NCI-H2107 (cell line): Measurements from ENCODE around the gene ITGB5.
"Not testable (repeated sequence)": the region's sequence is repeated elsewhere in the genome, so short reads cannot be mapped to it uniquely, and the experiment has no call there.

Experiments
- DNase-seq: peaks from one replicate; lab custom pipeline; 2025; lab: John Stamatoyannopoulos, UW

Gene ITGB5

DNA sequence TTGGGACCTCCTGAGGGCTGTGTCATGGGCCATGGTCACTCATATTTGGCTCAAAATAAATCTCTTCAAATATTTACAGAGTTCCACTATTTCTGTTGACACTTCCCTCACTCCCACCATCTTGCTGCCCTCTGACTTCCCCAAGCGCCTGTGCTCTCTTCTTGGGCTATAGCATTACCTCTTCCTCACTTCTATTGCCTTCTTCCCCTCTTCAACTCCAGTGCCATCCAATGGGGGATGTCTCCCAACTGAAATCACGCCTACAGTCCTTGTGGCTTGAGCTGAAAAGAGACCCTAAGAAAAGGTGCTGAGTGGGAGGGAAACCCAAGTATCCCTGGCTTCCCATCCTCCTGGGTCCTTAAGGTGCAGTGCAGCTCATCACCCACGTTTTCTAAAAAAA is 135.1 kb downstream of the ITGB5 start:
- no peak for DNase-seq

DNA sequence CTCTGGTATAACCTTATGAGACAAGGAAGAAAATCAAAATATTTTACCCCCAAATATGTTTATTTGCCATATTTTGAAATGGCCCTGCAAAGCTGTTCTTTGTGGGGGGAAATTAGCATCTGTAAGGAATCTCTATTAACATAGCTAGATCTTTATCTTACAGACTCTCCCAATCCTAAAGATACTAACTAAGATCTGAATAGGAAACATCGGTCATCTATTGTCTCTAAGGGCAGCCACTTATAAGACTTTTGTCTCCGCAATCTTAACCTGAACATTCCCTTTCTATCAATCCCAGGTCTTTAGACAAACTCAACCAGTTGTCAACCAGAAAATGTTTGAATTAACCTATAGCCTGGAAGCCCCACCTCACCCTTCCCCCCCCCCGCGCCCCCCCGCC is 135.7 kb downstream of the ITGB5 start:
- no peak for DNase-seq

DNA sequence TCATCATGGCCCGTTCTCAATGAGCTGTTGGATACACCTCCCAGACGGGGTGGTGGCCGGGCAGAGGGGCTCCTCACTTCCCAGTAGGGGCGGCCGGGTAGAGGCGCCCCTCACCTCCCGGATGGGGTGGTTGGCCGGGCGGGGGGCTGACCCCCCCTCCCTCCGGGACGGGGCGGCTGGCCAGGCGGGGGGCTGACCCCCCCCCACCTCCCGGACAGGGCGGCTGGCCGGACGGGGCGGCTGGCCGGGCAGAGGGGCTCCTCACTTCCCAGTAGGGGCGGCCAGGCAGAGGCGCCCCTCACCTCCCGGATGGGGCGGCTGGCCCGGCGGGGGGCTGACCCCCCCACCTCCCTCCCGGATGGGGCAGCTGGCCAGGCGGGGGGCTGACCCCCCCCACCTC is 137.3 kb downstream of the ITGB5 start:
- DNase-seq = not testable (repeated sequence)

DNA sequence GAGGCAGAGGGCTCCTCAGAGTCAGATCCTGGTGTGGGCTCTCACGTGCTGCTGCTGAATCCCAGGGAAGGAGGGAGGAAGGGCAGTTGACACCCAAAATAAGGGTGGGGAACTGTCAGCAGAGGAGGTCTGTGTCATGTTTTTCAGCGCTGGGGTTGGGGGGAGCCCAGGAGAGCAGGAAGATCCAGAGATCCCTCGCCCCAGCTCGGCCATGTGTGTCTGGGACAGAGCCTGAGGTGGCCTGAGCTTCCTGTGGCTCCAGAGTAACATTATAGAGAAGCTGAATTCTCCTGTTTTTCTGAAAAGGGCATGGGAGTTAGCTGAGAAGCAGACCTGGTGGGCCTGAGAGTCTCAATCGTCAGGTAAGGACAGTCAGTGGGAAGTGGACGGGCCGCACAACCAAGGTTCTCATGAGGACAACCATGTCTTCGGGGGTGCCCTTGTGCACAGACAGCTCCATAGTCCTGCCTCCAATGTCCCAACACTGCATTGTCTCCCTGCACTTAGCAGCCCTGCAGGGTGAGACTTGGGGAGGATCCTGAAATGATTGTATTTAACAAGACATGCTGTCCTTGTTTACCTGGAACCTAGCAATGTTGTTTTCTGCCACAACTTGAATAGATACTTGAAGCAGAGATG is 138.5 kb downstream of the ITGB5 start:
- DNase-seq = no peak

DNA sequence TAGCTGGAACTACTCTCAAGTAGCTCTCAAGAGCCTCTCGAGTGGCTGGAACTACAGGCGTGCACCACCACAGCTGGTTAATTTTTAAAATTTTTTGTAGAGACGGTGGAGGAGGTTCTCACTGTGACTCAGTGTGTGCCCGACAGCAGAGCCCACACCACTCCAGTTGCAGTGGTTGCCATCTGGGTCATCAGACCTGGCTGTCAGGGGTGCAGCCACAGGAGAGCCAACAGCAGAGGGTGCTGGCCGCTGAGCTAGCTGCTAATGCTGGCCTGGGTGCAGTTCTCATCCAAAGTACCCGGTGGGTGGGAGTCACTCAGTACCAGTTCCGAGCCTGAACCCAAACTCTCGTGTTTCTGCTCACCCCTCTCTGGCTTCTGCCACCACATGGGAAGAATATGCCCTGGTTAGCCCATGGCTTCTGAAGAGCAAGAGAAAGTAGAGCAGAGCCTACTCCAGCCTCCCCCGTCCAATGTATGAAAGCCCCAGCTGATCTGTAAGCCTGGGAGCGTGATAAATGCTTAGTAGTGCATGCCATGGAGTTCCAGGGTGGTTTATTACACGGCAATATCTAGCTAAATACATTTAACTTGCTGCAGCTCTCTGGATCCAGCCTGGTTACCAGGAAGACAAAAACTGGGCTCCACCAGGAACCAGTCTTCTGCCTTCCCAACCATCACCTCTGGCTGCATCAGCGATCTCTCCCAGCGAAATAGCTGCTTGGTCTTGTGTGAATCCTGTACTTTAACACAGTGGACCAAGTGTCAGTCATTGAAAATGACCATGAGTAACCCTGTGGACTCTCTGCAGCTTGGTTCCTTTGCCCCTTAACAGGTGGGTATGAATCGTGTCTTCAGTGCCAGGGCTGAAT is 139.8 kb downstream of the ITGB5 start:
- DNase-seq = no peak

DNA sequence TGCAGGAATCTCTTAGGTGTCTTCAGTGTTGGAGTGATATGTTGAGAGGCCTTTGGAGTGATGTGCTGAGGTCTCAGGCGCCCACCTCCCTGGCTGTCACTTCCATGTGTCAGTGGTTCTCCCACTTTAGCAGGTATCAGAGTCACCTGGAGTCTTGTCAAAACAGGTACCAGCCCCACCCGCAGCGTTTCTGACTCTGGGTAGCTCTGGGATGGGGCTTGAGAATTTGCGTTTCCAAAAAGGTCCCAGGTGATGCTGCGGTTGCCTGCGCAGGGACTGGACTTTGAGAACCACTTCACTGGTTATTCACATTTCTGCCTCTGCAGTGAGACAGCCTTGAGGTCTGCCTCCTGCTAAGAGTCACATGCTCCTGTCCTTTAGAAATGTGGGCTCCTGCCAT is 141.4 kb downstream of the ITGB5 start:
- DNase-seq = no peak

DNA sequence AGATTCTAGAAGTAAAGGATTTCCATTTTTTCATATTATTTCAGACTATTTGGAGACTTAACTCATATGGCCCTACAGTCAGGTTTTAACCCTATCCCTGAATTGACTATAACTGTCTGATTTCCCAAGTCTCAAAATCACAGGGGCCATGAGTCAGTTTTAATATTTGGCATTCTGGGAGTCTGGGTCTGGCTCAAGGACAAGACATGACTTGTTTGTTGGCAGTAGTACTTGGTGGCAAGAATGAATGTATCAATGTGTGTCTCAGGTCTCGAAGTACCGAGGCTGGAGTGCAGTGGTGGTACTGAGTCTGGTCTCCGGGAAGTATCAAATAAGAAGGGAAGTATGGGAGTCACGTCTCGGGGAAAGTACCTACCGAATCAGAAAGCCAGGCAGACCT is 146.1 kb downstream of the ITGB5 start:
- no peak for DNase-seq

DNA sequence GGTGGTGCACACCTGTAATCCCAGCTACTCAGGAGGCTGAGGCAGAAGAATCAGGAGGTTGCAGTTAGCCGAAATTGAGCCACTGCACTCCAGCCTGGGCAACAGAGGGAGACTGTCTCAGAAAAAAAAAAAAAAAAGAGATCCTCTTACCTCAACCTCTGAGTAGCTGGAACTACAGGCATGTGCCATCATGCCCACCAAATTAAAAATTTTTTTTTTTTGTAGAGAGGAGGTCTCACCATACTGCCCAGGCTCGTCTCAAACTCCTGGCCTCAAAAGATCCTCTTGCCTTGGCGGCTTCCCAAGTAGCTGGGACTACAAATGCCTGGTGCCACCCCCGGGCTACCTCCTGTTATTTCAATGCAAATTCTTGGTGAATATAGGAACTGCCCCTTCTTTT is 155.4 kb downstream of the ITGB5 start:
- no peak for DNase-seq

DNA sequence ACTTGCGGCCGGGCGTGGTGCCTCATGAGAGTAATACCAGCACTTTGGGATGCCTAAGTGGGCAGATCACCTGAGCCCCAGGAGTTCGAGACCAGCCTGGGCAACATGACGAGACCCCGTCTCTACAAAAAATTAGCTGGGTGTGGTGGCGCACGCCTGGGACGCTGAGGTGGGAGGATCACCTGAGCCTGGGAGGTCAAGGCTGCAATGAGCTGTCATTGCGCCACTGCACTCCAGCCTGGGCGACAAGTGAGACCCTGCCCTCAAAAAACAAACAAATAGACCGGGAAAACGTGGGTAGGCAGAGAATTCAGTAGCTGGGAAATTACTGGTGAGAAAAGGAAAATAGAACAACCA is 156.2 kb downstream of the ITGB5 start:
- no peak for DNase-seq

DNA sequence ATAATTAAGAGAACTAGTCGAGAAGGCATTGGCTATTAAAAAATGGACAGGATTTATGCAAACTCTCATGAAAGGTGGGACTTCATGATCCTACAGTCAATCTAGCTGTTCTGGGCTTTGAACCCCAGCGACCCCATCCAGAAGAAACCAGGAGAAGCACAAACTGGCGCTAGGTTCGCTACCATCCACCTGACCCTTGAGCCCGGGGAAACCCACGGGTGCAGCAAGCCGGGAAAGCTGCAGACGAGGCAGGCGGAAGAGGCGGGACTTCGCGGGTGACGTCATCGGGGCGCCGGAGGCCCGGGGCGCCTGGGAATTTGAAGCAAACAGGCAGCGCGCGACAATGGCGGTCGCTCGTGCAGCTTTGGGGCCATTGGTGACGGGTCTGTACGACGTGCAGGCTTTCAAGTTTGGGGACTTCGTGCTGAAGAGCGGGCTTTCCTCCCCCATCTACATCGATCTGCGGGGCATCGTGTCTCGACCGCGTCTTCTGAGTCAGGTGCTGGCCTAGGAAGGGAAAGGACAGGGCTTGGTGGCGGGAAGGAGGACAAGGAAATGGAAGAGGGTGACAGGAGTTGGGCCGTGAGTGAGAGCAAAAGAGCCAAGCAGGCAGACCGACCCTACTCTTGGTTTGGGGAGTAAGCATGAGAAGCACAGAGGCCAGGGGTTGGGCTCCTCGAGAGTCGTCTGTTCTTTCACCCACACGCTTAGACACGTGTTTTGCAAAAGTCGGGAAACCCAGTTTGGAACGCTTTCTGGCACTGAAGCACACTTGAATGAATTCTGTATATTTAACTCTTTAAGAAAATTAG is 156.8 kb downstream of the ITGB5 start, which contains the start of gene UMPS:
TSS of gene UMPS (plus strand) at position 324 of the 812 bp plus-strand sequence. CDS start at position 344, 20 bp downstream.
- DNase-seq = peak; percentile 86

DNA sequence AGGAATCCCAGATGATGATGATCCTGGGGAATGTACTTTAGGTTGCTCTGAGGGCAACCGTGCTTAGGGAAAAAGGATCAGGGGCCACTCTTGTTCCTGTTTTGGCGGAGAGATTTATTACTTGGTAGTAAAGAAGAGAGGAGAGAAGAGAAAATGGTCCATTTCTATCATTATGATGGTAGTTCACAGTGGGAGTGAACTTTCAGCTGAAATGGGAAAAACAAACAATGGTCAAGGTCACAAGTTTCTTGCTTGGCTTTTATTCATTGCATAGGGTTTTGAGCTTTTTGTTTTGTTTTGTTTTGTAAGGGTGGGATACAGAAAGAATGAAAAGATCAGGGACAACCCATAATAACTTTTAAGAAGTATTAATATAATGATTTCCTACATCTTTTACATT is 164.6 kb downstream of the ITGB5 start:
- DNase-seq = no peak

DNA sequence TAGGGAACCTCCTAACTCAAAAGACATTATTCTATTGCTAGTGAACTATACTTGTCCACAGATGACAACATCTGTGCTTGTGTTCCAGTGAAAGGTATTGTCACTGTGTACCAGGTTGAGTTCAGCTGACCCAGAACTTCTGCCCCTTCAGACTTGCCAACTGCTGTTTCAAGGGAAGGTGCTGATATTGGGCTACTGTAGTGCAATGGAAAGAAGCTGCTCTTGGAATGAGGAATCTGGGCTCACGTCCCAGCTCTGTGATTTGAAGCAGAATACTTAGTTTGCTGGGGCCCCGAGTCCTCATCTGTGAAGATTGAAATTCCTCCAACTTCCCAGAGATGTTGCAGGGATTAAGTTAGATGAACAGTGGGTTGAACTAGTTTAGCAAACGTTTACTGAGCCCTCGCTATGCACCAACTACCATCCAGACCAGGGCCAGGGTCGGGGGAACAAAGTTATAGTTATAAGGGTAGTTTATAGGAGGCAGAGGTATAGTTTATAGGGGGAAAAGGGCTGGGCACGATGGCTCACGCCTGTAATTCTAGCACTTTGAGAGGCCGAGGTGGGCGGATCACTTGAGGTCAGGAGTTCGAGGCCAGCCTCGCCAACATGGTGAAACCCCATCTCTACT is 172.8 kb downstream of the ITGB5 start:
- DNase-seq = no peak
